Endometrial microvascular endothelial cells (primary cell): ENCODE results near the gene IFNA1. TPM values are rescaled to one million over a fixed set of nuclear protein-coding genes. Genes with fewer than 3 reads are reported as not detected.
"Not testable (repeated sequence)": the region's sequence is repeated elsewhere in the genome, so short reads cannot be mapped to it uniquely, and the experiment has no call there.

ENCODE experiments used
- in situ Hi-C: cut with HindIII; loops from 2 replicates; pipeline ENCODE4 v1.10.0; 2017; ENCODE audit warnings: low sequenced_read_pairs, low pct_unique_long_range_greater_than_20kb; ENCODE audit errors: inconsistent ontology term
- total RNA-seq: library from RNA; depleted of rRNA; stranded (reverse); fragments of >200 nt; gene quantifications from one replicate; pipeline ENCODE4 v1.2.3, GENCODE V29; 2015; ENCODE audit errors: inconsistent ontology term

The IFNA1 gene
- total RNA-seq, 1 donor from 2014 or later = not detected

DNA sequence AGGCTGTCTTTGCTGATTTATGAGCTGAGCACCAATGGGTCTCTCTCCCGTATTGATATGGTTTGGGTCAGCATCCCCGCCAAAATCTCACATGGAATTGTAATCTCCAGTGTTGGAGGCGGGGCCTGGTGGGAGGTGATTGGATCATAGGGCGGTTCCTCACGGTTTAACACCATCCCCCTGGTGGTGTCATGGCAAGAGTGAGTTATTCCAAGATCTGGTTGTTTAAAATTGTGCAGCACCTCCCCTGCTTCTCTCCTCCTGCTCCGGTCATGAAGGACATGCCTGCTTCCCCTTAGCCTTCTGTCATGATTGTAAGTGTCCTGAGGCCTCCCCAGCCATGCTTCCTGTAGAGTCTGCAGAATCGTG lies 5.2 kb upstream of the IFNA1 start:
- in situ Hi-C loops = not testable (repeated sequence)

DNA sequence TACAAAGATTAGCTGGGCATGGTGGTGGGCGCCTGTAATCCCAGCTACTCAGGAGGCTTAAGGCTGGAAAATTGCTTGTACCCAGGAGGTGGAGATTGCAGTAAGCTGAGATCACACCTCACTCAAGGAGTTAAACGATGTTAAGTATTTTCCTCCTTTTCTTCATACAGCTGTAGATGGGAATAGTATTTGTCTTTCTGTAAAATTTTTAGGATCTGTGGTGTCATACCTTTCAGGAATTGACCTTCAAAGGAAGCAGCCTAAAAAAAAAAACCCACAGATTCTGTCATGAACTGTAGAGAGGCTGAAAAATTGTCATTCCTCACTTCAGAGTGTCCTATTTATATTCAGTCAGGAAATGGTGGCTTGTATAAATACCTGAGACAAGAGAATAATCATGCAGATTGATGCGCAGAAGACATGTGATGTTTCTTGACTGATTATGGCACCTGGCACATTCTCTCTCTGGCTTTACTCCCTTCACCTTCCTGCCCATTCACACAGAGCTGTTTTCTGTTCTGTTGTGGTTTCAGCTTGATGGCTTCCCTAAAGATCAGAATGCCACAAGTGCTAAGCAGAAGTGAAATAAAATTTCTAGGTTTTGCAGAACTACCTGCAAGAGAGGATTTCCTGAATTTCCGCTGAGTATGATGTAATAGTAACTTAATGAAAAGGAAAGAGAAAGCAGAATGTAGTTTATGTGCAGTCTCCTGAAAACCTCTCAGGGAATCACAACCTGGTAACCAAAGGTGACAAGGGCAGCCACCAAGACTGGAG lies 3.8 kb downstream of the IFNA1 start:
- in situ Hi-C loops = no loop called here

DNA sequence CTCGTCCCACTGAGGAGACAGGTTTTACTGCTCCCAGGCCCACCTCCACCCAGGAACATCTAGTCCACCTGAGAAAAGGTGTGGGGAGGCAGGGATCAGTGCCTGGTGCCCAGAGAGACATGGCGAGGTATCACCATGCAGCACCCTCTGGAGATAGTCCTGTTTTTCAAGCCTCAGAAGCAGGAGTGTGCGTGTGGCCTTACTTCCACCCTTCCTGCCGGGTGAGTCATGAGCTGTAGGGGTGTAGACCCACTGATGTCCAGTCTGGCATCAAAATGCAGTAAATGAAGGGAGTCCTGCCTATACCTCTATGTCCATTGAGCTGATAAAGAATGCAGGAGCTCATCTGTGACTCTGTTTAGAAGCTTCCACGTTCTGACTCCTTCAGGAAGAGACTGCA lies 9.1 kb downstream of the IFNA1 start:
- in situ Hi-C loops = not testable (repeated sequence)

DNA sequence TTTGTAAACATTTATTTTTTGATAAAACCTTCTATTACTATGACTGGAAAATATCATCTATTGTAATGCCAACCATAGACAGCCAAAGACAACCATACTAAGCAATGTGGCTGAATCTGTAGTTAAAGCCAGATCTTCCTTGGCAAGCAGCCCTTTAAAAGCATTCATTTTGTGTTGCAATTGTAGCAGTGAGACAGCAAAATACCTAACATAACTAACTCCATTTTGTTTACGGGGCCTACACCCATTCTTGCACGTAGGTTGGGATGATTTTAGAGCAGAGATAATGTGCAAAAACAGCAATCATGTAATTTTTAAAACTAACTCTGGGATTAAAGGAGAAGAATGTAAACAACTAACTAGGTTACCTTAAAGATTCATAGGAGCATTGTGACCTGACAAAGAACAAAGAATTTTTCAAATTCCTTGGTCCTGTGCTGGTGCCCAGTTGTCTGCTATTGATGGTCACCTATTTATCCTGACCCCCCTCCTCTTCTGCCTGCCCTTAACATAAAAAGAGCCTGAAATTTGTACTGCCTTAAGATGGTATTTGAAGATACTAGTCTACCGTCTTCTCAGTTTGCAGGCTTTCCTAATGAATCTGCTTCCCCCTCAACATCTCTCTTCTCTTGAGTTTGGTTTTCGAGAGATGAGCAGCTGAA lies 10.6 kb downstream of the IFNA1 start:
- in situ Hi-C loops = no loop called here

DNA sequence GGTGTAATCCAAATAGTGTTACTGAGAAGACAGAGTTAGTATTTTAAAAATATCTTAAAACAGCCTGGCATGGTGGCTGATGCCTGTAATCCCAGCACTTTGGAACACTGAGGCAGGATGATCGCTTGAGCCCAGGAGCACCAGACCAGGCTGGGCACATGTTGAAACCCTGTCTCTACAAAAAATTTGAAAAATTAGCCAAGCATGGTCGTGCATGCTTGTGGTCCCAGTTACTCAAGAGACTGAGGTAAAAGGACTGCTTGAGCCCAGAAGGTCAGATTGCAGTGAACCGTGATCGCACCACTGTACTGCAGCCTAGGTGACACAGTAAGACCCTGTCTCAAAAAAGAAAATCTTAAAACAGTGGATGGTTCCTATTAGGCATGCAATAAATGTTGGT lies 12.4 kb downstream of the IFNA1 start:
- in situ Hi-C loops = no loop called here

DNA sequence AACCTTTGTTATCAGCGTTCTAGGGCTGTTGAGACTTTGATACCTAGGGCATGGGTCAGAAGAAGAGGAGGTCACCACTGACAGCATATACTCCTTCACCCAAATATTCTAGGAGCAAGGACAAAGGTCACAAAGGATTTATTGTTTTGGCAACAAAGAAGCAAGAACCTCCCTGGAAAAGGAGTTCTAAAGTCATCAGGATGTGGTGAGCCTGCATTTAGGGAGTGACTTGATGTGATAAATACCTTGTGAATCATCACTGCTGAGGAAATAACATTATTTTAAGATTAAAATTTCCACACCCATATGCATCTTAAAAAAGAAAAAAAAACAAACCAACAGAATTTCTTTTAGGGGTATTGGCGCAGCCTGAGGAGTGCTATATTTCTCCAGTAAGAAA lies 13.9 kb downstream of the IFNA1 start:
- in situ Hi-C loops = no loop called here

DNA sequence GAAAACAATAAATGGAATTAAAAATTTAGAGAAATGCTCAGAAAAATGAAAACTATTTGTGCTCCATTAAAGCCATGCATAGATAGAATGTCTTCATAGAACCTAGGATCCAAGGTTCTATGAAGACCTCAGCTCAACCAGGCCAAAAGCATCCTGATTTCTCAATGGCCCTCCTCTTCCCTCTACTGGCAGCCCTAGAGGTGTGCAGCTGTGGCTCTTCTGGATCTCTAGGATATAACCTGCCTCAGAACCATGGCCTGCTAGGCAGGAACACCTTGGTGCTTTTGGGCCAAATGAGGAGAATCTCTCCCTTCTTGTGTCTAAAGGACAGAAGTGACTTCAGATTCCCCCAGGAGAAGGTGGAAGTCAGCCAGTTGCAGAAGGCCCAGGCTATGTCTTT lies 15.1 kb downstream of the IFNA1 start:
- in situ Hi-C loops = no loop called here

DNA sequence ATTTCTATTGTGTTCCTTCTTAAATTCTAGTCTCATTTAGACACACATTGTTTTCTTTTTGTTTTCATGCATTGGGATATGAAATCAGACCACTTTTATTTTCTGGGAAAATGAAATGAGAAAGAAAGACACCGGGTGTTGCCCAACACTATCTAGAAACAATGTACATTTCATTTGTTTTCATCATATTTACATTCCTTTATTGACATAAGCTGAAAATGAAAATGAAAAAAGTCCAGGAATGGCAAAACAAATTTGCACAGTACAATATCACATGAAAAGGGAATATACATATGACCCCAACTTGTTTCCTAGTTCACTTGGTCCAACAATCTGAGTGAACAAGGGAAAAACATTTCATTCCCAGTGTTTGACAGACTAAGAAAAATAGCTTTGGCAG lies 21.1 kb downstream of the IFNA1 start:
- in situ Hi-C loops = no loop called here

DNA sequence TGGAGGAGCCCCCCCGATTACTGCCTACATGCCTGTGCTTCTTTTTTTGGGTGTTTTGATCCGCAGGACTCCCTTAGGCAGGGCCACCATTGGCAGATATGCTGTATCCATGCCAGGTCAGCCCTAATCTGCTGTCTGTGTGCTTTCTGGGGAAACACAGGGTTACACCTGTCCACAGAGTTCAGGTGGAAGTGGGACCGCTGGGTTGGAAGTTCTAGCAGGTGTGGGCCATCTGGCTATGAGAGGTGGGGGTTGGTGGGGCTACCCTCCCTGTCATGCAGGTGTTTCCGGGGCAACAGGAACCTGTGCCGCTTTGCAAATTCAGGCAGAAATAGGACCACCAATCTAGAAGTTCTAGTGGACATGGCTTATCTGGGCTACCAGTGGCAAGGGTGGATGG lies 24.9 kb downstream of the IFNA1 start:
- in situ Hi-C loops = no loop called here

DNA sequence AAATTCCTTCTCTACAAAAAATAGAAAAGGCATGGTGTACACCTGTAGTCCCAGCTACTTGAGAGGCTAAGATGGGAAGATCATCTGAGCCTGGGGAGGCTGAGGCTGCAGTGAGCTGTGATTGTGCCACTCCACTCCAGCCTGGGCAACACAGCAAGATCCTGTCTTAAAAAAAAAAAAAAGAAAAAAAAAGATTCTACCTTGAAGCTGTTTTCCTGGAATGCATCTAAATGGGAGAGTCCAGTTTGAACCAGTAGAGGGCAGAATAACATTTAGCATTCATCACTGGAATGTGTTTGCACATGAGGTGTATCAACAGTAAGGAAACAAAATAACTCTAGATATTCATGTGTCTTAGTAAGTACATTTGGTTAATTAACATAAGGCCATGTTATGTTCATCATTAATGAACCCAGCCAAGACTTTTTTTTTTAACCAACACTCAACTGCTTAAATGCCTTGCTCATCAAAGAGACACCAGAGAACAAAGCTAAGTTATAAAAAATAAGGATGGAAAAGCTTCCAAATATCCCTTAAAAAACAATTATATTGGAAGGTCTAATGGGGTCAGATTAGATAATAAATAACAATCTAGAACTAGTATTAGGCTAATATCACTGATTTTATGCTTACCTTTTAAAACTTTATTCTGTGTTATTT lies 25.8 kb downstream of the IFNA1 start:
- in situ Hi-C loops = no loop called here

DNA sequence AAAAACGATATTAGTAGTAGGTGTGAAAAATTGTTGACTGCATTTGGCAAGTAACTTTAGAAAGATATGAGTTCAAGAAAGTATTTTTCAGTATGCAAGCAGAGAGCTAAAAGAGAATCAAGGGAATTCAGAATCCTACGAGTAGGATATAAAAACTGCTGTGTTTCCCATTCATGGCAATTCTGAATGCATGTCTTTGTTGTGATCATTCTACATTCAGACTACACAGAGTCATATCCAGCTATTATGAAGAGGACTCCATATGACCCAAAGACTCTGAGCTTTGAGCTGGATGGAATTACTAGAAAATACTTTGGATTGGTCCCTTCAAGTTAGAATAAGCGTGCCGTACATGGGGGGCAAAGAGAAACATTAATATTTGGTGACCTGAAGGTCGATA lies 29.9 kb downstream of the IFNA1 start:
- in situ Hi-C loops = no loop called here

DNA sequence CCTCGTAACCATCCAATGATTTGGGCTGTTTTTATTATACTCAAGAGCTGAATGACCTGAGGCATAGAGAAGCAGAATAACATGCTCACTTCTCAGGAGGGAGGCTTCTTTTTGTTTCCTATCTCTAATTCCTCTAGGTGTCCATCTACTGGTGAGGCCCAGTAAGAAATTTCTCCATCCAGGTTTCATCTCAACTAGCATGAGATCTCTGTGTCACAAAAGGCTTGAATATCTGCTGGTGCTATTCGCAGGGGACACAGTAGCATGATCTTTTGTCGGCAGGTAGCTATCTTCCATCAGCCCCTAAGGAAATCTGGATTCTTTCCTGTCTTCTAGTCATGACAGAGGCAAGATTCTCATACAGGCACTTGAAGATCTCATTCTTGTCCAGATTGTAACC lies 33.0 kb downstream of the IFNA1 start:
- in situ Hi-C loops = no loop called here

DNA sequence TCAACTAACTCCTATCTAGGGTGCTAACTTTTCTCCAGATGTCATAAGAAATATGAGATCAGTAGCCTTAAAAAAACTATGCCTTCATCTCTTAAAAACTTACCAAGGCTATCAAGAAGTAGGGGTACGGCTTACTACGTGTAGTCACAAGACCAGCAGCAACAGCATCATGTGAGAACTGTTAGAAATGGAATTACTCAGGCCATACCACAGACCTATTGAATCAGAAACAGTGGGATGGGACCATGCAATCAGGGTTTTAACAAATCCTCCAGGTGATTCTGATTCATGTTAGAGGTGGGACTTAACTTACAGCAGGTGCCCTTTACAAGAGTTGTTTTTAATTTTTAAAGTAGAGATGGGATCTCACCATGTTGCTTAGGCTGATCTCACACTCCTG lies 37.2 kb downstream of the IFNA1 start:
- in situ Hi-C loops = no loop called here

DNA sequence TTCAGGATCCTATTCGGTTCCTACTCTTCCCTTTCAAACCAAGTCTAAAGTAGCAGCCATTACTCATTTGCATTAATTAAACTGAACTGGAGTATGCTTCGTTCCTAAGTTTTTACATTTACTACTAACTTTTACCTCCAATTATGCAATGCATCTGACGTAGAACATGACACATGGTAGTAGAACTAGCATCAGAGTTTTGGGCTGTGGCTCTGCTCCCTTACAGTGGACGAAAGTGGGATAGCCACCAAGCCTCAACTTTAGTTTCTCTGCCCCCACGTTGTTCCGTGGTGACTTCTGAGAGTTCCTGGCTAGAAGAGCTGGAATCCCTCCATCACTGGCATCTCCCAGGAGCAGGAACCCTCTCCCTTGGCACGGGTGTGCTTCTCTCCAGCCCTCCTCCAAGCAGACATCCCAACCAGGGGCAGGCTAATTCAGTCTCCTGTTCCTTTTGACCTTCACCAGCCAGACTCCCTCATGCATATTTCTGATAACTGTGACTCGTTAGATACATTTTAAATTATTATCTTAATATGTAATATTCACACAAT lies 39.0 kb downstream of the IFNA1 start:
- in situ Hi-C loops = no loop called here

DNA sequence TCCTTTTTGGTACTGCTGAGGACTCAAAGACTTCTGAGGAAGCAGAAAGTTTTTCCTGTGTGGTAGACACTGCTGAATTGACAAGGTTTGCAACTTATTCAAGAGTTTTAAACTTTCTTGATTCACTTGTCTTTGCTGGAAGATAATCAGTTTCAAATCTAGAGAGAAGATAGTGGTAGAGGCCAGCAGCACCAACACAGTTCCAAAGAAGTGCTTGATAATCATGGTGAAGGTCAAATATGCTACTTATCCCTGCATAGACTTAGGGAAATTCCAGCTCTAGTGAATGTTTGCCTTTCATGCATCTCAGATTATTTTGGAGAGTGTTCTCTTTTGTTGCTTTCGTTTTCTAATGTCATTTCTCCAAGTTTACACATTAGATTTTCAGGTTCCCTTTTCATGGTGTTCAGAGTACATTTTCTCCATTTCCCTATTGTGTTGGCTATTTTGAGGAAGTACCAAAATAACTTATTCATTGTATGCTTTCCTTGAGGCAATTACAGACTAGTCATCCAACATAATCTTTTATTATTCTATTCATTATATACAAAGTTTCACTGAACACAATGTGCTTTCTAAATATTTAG lies 41.3 kb downstream of the IFNA1 start:
- in situ Hi-C loops = no loop called here

DNA sequence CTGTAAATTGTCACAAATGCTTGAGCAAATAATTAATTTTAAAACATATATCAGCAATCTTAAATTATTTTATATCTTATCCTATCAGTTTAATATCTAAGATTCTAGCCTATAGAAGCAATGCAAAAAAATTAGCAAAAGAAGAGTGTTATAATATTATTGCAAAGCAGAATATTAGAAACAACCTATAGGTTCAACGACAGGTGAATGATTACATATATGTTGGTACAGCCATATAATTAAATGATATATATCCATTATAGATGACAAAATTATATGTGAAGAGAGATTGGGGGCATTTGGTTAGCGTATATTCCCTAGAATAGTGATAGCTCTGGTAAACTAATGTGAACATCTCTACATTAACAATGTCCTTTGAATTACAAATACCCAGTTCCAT lies 42.0 kb downstream of the IFNA1 start, which contains the start of gene IFNE:
IFNE (minus strand) TSS at position 101 of the 400 bp plus-strand sequence. CDS start 619 bp downstream, outside the sequence.
- in situ Hi-C loops = no loop called here
